ENCODE data around the gene CMA1. TPM values are rescaled to one million over a fixed set of nuclear protein-coding genes. Genes with fewer than 3 reads are reported as not detected.
"Not testable (repeated sequence)": the region's sequence is repeated elsewhere in the genome, so short reads cannot be mapped to it uniquely, and the experiment has no call there.

The CMA1 gene
- total and polyA plus RNA-seq, 4 donors = 0.52 to 2.8 TPM; not detected in 2

GRCh38 chr14:24479999-24480398 lies 28.1 kb downstream of the CMA1 start:
- H3K4me3 ChIP-seq (ENCODE audit: low read length in 2 of 2); H3K36me3 ChIP-seq (ENCODE audit: control insufficient read depth in 1 of 2, insufficient read depth in 2 of 2, low read length in 1 of 2); ATAC-seq (ENCODE audit: low FRiP score); H3K27ac ChIP-seq (ENCODE audit: low read depth in 1 of 2, low read length in 2 of 2); H3K9me3 ChIP-seq (ENCODE audit: control insufficient read depth, low read length); intact Hi-C loops (cut with DNase I); H3K4me1 ChIP-seq (ENCODE audit: control insufficient read depth in 1 of 2, insufficient read depth in 2 of 2, low read length in 2 of 2); DNase-seq; H3K27me3 ChIP-seq (ENCODE audit: control insufficient read depth in 1 of 2, insufficient read depth in 2 of 2, low read length in 1 of 2): not testable (repeated sequence)
- 1 to 74% methylated on average over 1 of the region's 1 CpG for WGBS, 2 donors

GRCh38 chr14:24475261-24475660 lies 32.8 kb downstream of the CMA1 start:
- no peaks in the 10 kb centered on the region for H3K9me3 ChIP-seq (ENCODE audit: control insufficient read depth, low read length)
- H3K36me3 ChIP-seq (ENCODE audit: control insufficient read depth in 1 of 2, insufficient read depth in 2 of 2, low read length in 1 of 2) = no peaks in the 10 kb centered on the region
- no peaks in the 10 kb centered on the region for H3K27me3 ChIP-seq (ENCODE audit: control insufficient read depth in 1 of 2, insufficient read depth in 2 of 2, low read length in 1 of 2)
- no peak for ATAC-seq (ENCODE audit: low FRiP score)
- intact Hi-C loops (cut with DNase I) = no loop called here
- WGBS, 2 donors = 84 to 90% methylated on average over 4 of the region's 4 CpGs
- no peak overlapping the region for H3K27ac ChIP-seq (ENCODE audit: low read depth in 1 of 2, low read length in 2 of 2)
- no peak for DNase-seq
- H3K4me3 ChIP-seq (ENCODE audit: low read length in 2 of 2) = no peak overlapping the region
- H3K4me1 ChIP-seq (ENCODE audit: control insufficient read depth in 1 of 2, insufficient read depth in 2 of 2, low read length in 2 of 2) = no peaks in the 10 kb centered on the region

DNA sequence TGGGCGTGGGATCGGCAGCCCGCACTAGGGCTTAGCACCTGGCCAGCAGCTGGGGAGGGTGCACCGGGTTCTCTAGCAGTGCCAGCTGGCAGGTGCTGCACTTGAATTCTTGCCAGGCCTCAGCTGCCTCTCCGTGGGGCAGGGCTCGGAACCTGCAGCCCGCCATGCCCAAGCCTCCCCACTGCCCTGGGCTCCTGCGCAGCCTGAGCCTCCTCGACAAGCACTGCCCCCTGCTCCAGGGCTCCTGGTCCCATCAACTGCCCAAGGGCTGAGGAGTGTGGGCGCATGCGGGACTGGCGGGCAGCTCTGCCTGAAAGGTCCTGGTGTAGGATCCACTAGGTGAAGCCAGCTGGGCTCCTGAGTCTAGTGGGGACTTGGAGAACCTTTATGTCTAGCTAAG lies 34.9 kb downstream of the CMA1 start:
- Histone ChIP-seq H3K4me1 (ENCODE audit: control insufficient read depth in 1 of 2, insufficient read depth in 2 of 2, low read length in 2 of 2) (no peaks in the 10 kb centered on the region), H3K4me3 (ENCODE audit: low read length in 2 of 2) (no peak overlapping the region), H3K27ac (ENCODE audit: low read depth in 1 of 2, low read length in 2 of 2) (no peak overlapping the region), H3K9me3 (ENCODE audit: control insufficient read depth, low read length) (no peaks in the 10 kb centered on the region), H3K36me3 (ENCODE audit: control insufficient read depth in 1 of 2, insufficient read depth in 2 of 2, low read length in 1 of 2) (no peaks in the 10 kb centered on the region), H3K27me3 (ENCODE audit: control insufficient read depth in 1 of 2, insufficient read depth in 2 of 2, low read length in 1 of 2) (no peaks in the 10 kb centered on the region)
- 68 to 95% methylated on average over 12 of the region's 12 CpGs for WGBS, 2 donors
- DNase-seq (no peak), ATAC-seq (ENCODE audit: low FRiP score) (no peak)
- intact Hi-C loops (cut with DNase I) = no loop called here

DNA sequence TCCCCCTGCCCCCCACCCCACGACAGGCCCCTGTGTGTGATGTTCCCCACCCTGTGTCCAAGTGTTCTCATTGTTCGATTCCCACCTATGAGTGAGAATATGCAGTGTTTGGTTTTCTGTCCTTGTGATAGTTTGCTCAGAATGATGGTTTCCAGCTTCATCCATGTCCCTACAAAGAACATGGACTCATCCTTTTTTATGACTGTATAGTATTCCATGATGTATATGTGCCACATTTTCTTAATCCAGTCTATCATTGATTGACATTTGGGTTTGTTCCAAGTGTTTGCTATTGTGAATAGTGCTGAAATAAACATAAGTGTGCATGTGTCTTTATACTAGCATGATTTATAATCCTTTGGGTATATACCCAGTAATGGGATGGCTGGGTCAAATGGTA lies 37.6 kb downstream of the CMA1 start:
- H3K9me3 ChIP-seq (ENCODE audit: control insufficient read depth, low read length); H3K4me1 ChIP-seq (ENCODE audit: control insufficient read depth in 1 of 2, insufficient read depth in 2 of 2, low read length in 2 of 2); H3K27me3 ChIP-seq (ENCODE audit: control insufficient read depth in 1 of 2, insufficient read depth in 2 of 2, low read length in 1 of 2); ATAC-seq (ENCODE audit: low FRiP score); H3K36me3 ChIP-seq (ENCODE audit: control insufficient read depth in 1 of 2, insufficient read depth in 2 of 2, low read length in 1 of 2); DNase-seq; intact Hi-C loops (cut with DNase I); H3K27ac ChIP-seq (ENCODE audit: low read depth in 1 of 2, low read length in 2 of 2); H3K4me3 ChIP-seq (ENCODE audit: low read length in 2 of 2): not testable (repeated sequence)
- 83 to 89% methylated on average over 2 of the region's 2 CpGs for WGBS, 2 donors

DNA sequence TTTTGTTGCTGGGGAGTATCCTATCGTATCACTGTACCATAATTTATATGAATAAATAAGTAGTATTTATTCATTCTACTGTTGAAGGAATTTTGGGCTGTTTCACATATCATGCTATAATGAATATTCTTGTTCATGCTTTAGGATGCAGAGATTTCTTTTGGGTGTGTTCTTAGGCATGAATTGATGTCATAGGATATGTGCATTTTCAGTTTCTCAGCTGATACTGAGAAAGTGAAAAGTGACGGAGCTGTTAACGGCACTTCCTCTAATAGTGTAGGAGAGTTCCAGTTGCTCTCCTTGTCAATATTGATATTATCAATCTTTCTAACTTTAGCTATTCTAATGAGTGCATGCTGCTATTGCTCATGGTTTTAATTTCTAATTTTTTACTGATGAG lies 42.3 kb downstream of the CMA1 start:
- ATAC-seq (ENCODE audit: low FRiP score) = no peak
- no peaks in the 10 kb centered on the region for H3K27me3 ChIP-seq (ENCODE audit: control insufficient read depth in 1 of 2, insufficient read depth in 2 of 2, low read length in 1 of 2)
- H3K9me3 ChIP-seq (ENCODE audit: control insufficient read depth, low read length) = no peaks in the 10 kb centered on the region
- H3K4me1 ChIP-seq (ENCODE audit: control insufficient read depth in 1 of 2, insufficient read depth in 2 of 2, low read length in 2 of 2) = no peaks in the 10 kb centered on the region
- no peak for DNase-seq
- H3K36me3 ChIP-seq (ENCODE audit: control insufficient read depth in 1 of 2, insufficient read depth in 2 of 2, low read length in 1 of 2) = no peaks in the 10 kb centered on the region
- no peak overlapping the region for H3K27ac ChIP-seq (ENCODE audit: low read depth in 1 of 2, low read length in 2 of 2)
- WGBS, 2 donors = 86 to 91% methylated on average over 3 of the region's 3 CpGs
- intact Hi-C loops (cut with DNase I) = no loop called here
- H3K4me3 ChIP-seq (ENCODE audit: low read length in 2 of 2) = no peak overlapping the region

DNA sequence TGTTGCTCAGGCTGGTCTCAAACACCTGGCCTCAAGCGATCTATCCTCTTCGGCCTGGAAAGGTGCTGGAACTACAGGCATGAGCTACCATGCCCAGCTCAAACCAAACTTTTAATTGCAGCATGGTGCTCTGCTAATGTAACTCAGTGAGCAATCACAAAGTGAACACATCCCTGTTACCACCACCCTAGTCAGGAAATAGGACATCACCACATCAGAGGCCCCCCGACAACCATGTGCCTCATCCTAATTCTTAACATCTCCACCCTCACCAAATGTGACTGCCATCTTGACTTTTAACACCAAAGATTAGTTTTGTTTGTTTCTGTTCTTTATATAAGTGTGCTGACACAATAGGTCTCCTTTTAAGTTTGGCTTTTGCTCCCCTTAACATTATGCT lies 42.7 kb downstream of the CMA1 start:
- Histone ChIP-seq H3K27ac (ENCODE audit: low read depth in 1 of 2, low read length in 2 of 2) (no peak overlapping the region), H3K36me3 (ENCODE audit: control insufficient read depth in 1 of 2, insufficient read depth in 2 of 2, low read length in 1 of 2) (no peaks in the 10 kb centered on the region), H3K4me3 (ENCODE audit: low read length in 2 of 2) (no peak overlapping the region), H3K4me1 (ENCODE audit: control insufficient read depth in 1 of 2, insufficient read depth in 2 of 2, low read length in 2 of 2) (no peaks in the 10 kb centered on the region), H3K27me3 (ENCODE audit: control insufficient read depth in 1 of 2, insufficient read depth in 2 of 2, low read length in 1 of 2) (no peaks in the 10 kb centered on the region), H3K9me3 (ENCODE audit: control insufficient read depth, low read length) (no peaks in the 10 kb centered on the region)
- no peak for DNase-seq
- ATAC-seq (ENCODE audit: low FRiP score) = no peak
- intact Hi-C loops (cut with DNase I) = no loop called here
- 96 to 97% methylated on average over 3 of the region's 3 CpGs for WGBS, 2 donors

DNA sequence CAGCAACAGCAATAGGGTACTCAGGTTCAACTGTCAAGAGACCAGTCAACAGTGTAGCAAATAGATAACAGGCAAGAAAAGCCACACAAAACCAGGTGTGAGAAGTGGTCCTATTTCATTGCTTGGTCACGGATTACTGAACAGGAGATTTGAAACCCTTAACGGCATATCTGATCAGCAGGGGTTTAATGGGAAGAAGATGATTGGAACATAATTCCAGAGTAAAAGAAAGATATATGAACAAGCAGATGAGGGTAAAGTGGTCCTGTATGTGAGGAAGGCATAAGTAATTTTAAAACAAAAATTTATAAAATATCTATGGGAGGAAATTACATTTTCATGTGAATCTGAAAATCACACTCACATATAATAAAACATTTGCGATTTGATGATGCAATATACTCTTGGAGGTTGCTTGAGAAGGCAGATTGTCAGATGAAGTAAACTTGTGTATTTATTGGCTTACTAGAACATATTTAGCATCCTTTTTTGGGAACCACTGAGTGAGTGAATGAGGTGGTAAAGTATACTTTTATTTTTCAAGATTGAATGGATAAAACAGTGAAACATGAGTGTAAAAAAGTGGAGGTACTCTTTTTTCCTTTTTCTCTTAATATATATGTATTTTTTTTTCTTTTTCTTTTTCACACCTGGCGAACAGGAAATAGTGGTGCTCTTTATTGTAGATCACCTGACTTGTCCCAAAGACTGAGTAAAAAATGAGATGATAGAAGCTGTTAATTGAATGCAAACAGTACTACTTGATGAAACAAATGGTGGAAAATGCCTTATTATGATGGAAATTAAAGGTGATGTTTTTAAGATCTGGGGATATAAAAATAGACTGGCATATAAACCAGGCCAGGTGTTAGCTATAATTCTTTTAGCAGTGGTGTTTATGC lies 43.9 kb downstream of the CMA1 start:
- DNase-seq (no peak), ATAC-seq (ENCODE audit: low FRiP score) (no peak)
- H3K4me3 ChIP-seq (ENCODE audit: low read length in 2 of 2) = no peak overlapping the region
- H3K27ac ChIP-seq (ENCODE audit: low read depth in 1 of 2, low read length in 2 of 2) = no peak overlapping the region
- intact Hi-C loops (cut with DNase I) = no loop called here
- 69 to 91% methylated on average over 4 of the region's 4 CpGs for WGBS, 2 donors
- no peaks in the 10 kb centered on the region for H3K9me3 ChIP-seq (ENCODE audit: control insufficient read depth, low read length)
- H3K27me3 ChIP-seq (ENCODE audit: control insufficient read depth in 1 of 2, insufficient read depth in 2 of 2, low read length in 1 of 2) = no peaks in the 10 kb centered on the region
- H3K4me1 ChIP-seq (ENCODE audit: control insufficient read depth in 1 of 2, insufficient read depth in 2 of 2, low read length in 2 of 2) = no peaks in the 10 kb centered on the region
- H3K36me3 ChIP-seq (ENCODE audit: control insufficient read depth in 1 of 2, insufficient read depth in 2 of 2, low read length in 1 of 2) = no peaks in the 10 kb centered on the region

DNA sequence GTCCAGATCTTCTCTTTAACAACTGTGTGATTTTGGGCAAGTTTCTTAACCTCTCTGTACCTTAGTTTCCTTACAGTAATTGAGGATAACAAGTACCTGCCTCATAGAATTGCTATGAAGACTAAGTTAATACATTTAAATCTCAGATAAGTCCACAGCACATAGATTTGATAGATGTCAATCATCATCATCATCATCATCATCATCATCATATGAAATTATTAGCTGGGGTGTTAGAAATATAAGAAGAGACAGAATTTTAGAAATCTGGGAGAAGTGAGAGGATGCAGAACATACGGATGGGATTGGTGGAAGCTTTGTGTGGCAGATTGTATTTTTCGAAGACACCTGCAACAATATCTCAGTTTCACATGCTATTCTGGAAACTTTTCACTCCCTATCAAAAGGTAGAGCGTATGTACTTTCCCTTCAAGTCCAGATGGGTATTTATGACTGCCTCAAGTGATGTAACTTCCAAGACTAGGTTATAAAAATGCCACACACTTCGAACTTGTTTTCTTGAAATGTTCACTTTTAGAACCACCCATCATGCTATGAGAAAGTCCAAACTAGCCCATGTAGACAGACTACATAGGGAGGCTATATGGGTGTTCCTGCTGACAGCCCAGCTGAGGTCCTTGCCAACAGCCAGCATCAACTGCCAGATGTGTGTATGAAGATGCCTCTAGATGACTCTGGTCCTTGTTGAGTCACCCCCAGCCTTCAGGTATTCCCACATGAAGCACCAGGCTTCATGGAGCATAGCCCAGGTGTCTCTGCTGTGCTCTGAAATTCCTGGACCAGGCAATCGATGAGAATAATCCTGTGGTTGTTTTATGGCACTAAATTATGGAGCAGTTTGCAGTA lies 44.8 kb downstream of the CMA1 start:
- whole genome bisulfite sequencing, 2 donors = 49 to 86% methylated on average over 5 of the region's 5 CpGs

More for the DNA sequence above, 44.8 kb downstream of the CMA1 start:
- intact Hi-C loops (cut with DNase I) = no loop called here
- no peaks in the 10 kb centered on the region for H3K4me1 ChIP-seq (ENCODE audit: control insufficient read depth in 1 of 2, insufficient read depth in 2 of 2, low read length in 2 of 2)
- H3K27me3 ChIP-seq (ENCODE audit: control insufficient read depth in 1 of 2, insufficient read depth in 2 of 2, low read length in 1 of 2) = no peaks in the 10 kb centered on the region
- no peak for DNase-seq
- no peaks in the 10 kb centered on the region for H3K36me3 ChIP-seq (ENCODE audit: control insufficient read depth in 1 of 2, insufficient read depth in 2 of 2, low read length in 1 of 2)
- H3K27ac ChIP-seq (ENCODE audit: low read depth in 1 of 2, low read length in 2 of 2) = no peak overlapping the region
- ATAC-seq (ENCODE audit: low FRiP score) = no peak
- no peak overlapping the region for H3K4me3 ChIP-seq (ENCODE audit: low read length in 2 of 2)
- no peaks in the 10 kb centered on the region for H3K9me3 ChIP-seq (ENCODE audit: control insufficient read depth, low read length)
